GM21737 (cell line): ENCODE results near the gene NOTCH3.
A peak's percentile ranks its signal among the peaks of the same experiment; 100 is the strongest.

Source experiments
- ATAC-seq: cut with Tn5 transposase; IDR thresholded peaks from one replicate; pipeline ENCODE4 v1.9.1; 2021; ENCODE audit warnings: mild to moderate bottlenecking, moderate library complexity; ENCODE audit not compliant: unreplicated experiment

The NOTCH3 gene

GRCh38 chr19:15197942-15198341, 2.9 kb downstream of the NOTCH3 start:
- no peak for ATAC-seq

GRCh38 chr19:15197275-15197941, 3.4 kb downstream of the NOTCH3 start:
- ATAC-seq = no peak

- ATAC-seq = no peak
Observed at GRCh38 chr19:15196360-15197005, 4.3 kb downstream of the NOTCH3 start.

- no peak for ATAC-seq
Observed at GRCh38 chr19:15195371-15196334, 5.1 kb downstream of the NOTCH3 start.

DNA sequence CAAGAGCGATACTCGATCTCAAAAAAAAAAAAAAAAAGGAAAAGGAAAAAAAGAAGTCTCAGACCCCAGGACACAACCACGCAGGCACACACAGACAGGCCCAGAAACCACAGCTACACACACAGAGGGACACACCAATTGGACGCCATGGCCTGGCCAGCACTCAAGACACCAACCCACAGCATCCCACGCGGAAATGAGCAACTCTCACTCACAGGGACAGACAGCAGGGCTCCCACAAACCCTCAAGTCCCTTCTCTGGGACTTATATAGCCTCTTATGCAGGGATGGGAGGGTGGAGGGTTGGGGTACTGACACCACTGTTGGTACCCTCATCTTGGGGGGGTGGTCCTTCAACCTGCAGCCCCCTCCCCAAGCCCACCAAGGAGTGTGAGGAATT, 5.9 kb downstream of the NOTCH3 start:
- no peak for ATAC-seq

DNA sequence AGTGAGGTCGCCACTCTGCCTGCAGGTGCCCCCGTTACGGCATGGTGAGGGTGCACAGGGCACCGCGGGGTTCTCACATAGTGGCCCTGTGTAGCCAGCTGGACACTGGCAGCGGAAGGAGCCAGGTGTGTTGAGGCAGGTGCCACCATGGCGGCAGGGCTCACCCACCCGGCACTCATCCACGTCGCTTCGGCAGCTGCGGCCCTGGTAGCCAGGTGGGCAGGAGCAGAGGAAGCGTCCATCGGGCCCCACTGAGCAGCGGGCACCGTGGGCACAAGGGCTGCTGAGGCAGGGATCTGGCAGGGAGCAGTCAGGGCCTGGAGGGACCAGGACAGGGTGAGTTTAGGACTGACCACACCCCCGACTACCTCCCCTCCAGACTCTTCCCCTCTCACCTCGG, 8.8 kb downstream of the NOTCH3 start:
- no peak for ATAC-seq

DNA sequence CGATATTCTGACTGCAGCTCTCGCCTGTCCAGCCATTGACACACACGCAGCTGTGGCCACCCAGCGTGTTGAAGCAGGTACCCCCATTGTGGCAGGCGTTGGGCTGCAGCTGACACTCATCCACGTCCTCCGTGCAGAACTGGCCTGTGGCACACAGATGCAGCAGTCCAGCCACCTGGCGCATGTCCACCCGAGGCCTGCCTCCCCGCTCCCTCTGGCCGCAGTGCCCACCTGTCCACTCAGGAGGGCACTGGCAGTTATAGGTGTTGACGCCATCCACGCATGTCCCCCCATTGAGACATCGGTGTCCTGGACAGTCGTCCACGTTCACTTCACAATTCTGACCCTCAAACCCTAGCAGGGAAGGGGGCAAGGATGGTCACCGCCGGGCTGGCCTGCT, 9.3 kb downstream of the NOTCH3 start:
- ATAC-seq = no peak

DNA sequence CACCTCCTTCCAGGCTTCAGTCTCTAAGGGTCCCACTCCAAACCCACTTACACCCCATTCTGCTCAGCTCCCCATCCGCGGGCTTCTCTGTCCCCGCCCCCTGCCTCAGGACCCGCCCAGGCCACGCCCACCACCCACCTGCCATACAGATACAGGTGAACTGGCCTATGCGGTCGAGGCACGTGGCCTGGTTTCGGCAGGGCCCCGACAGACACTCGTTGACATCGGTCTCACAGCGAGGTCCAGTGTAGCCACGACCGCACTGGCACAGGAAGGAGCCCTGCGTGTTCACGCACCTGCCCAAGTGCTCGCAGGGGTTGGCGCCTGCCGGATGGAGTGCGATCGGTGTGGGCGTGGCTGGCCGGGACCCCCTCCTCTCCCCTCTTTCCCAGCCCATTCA, 11.9 kb downstream of the NOTCH3 start:
- ATAC-seq = no peak

- no peak for ATAC-seq
Observed at GRCh38 chr19:15187026-15188007, 13.5 kb downstream of the NOTCH3 start.

DNA sequence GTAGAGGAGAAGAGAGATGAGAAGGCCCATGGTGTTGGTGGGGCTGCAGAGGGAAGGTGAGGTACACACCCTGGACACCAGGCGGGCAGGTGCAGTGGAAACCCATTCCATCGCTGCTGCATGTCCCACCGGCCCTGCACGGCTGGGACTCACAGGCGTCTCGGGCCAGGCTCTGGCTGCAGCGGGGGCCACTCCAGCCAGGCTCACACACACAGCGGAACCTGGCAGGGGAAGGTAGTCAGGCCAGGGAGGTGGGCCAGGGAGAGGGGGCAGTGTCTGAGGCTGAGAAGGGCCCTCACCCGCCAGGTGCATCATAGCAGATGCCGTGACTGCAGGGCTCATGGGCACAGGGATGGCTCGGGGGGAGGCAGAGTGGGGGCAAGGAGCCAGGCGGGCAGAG, 15.6 kb downstream of the NOTCH3 start:
- no peak for ATAC-seq

- ATAC-seq = no peak
Observed at GRCh38 chr19:15184776-15185175, 16.0 kb downstream of the NOTCH3 start.

DNA sequence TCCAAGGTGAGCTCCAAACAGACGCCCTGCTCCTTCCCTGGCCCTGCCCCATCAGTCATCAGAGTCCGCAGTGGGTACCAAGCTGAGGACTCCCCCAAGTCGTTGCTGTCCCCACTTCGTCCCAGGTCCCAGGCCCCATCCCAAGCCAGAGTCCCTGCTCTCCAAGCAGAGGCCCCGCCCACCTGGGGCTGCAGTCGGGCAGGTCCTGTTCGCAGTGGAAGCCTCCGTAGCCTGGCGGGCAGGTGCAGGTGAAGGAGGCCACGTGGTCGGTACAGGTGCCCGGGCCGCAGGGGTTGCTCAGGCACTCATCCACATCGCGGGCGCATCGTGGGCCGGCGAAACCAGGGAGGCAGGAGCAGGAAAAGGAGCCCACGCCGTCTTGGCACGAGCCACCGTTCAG, 19.4 kb downstream of the NOTCH3 start:
- no peak for ATAC-seq

- ATAC-seq = no peak
Observed at GRCh38 chr19:15180451-15181390, 20.1 kb downstream of the NOTCH3 start.

GRCh38 chr19:15178629-15179308, 22.0 kb downstream of the NOTCH3 start:
- ATAC-seq = no peak

- ATAC-seq = peak; percentile 77
Observed at GRCh38 chr19:15177269-15178116, 23.3 kb downstream of the NOTCH3 start.

- no peak for ATAC-seq
Observed at GRCh38 chr19:15175609-15176008, 25.2 kb downstream of the NOTCH3 start.

DNA sequence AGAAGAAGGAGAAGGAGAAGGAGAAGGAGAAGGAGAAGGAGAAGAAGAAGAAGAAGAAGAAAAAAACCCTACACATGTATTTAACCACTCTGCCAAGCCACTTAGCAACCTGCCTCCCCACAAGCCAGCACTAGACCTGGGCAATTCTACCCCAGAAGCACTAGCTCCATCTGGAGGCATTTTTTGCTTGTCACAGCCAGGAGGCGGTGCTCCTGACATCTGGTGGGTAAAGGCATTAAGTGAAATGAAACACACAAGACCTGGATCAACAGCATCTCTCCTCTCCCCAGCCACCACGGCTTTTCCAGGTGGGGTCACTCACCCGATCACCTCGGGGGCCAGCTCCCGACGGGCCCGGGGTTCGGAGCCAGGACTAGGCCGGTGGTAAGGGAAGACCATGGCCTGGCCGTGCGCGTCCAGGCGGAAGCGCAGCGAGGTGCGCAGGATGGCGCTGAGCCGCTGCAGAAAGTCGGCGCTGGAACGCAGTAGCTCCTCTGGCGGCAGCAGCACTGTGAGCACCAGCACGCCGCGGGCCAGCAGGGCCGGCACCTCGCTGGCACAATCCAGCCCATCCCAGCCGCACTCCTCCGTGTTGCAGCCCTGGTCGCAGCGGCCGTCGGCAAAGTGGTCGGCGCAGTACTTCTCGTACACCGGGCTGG, 26.9 kb downstream of the NOTCH3 start:
- no peak for ATAC-seq
